GM21515 (cell line): ENCODE results near the gene RCCD1.

Experiments
- ATAC-seq: cut with Tn5 transposase; IDR thresholded peaks from one replicate; pipeline ENCODE4 v1.9.1; 2021; ENCODE audit not compliant: unreplicated experiment

RCCD1 gene

GRCh38 chr15:90942354-90943120 is 12.1 kb upstream of the RCCD1 start:
- no peak for ATAC-seq

- no peak for ATAC-seq
Observed at GRCh38 chr15:90945091-90945490, 9.6 kb upstream of the RCCD1 start.

- no peak for ATAC-seq
Observed at GRCh38 chr15:90946538-90946937, 8.1 kb upstream of the RCCD1 start.

GRCh38 chr15:90946941-90947576 is 7.6 kb upstream of the RCCD1 start:
- no peak for ATAC-seq

GRCh38 chr15:90947577-90948357 is 6.9 kb upstream of the RCCD1 start:
- no peak for ATAC-seq

GRCh38 chr15:90948506-90948905 is 6.2 kb upstream of the RCCD1 start:
- ATAC-seq = no peak

- no peak for ATAC-seq
Observed at GRCh38 chr15:90949979-90950675, 4.6 kb upstream of the RCCD1 start.

- no peak for ATAC-seq
Observed at GRCh38 chr15:90950676-90951075, 4.0 kb upstream of the RCCD1 start.

GRCh38 chr15:90952901-90953677 is 1.6 kb upstream of the RCCD1 start:
- no peak for ATAC-seq

- ATAC-seq = no peak
Observed at GRCh38 chr15:90953947-90954711, 555 bp upstream of the RCCD1 start.

- no peak for ATAC-seq
Observed at GRCh38 chr15:90955624-90956273, 1.1 kb downstream of the RCCD1 start.

- ATAC-seq = no peak
Observed at GRCh38 chr15:90956274-90957030, 1.8 kb downstream of the RCCD1 start.

- ATAC-seq = no peak
Observed at GRCh38 chr15:90957031-90957790, 2.5 kb downstream of the RCCD1 start.

GRCh38 chr15:90957791-90958190 is 3.1 kb downstream of the RCCD1 start:
- no peak for ATAC-seq

GRCh38 chr15:90959028-90959595 is 4.4 kb downstream of the RCCD1 start:
- no peak for ATAC-seq

GRCh38 chr15:90959894-90960293 is 5.2 kb downstream of the RCCD1 start:
- ATAC-seq = no peak

- no peak for ATAC-seq
Observed at GRCh38 chr15:90960298-90961091, 5.8 kb downstream of the RCCD1 start.
